Left forelimb (tissue), 1 donor: ENCODE measurements around the gene CACNA1F.
A peak's percentile ranks its signal among the peaks of the same experiment; 100 is the strongest.
"Not testable (repeated sequence)": the region's sequence is repeated elsewhere in the genome, so short reads cannot be mapped to it uniquely, and the experiment has no call there.

Source experiments
- DNase-seq: peaks from one replicate; pipeline ENCODE4 v3.0.0-alpha.2; 2018; ENCODE audit warnings: low spot score

The CACNA1F gene

DNA sequence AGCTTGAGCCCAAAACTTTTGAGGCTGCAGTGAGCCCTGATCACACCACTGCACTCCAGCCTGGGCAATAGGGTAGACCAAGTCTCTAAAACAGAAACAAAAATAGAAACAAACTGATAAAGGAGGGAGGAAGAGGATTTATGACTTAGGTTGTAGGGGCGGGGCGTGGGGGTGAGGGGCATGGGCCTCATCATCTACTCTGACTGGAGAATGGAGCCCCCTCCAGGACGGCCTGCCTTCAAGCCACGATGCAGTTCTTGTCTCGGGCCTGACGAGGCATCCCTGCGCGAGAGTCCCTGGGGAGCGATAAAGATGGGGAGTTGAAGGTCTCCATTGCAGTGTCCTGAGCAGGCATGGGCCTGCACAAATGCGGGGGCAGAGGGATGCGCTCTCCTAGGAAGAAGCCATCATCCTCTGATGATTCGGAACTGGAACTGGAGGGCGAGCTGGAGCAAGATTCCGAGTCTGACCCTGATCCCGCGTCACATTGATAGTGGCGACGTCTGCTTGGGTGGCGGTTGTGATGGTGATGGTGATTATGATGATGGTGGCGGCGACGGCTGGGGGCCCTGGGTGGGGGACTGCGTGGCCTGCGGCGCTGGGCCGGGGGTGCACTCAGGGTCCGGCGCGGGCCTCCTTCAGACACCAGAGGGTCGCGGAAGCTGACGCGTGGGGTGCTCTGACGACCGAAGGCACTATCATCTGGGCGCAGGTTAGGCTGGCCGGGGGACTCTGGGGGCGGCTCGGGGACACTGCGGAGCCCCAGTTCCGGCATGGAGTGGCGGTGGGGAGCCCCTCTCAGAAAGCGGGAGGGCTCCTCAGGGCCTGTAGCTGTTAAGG is 57.5 kb downstream of the CACNA1F start:
- no peak for DNase-seq

DNA sequence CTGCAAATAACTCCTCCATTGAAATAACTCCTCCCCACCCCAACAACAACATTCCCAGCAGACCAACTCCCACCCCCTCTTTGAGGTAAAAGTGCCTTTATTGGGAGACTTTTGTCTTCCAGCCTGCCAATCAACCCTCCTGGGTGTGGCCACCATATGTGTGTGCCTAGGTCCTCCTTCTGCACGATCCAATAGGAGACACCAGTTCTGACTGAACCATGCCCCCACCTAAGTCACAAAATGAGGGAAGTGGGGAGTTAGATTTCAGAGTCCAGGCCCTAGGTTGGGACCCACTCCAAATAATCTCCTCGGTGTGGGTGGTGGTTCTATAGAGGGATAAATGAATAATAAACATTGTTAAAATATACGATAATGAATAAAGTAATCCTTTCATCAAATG is 58.4 kb downstream of the CACNA1F start:
- no peak for DNase-seq

DNA sequence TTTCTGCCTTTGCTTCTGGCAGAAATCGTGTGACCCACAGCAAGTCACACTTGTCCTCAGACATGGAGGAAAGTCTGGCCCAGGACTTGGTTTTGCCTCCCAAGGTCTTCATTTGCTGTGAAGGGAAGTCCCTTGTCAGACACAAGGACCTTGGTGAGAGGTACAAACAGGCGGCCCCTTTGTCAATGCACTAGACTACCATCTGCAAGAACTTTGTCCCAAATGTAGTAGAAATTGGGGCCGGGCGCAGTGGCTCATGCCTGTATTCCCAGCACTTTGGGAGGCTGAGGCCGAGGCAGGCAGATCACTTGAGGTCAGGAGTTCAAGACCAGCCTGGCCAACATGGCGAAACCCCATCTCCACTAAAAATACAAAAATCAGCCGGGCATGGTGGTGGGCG is 59.6 kb downstream of the CACNA1F start:
- not testable (repeated sequence) for DNase-seq

DNA sequence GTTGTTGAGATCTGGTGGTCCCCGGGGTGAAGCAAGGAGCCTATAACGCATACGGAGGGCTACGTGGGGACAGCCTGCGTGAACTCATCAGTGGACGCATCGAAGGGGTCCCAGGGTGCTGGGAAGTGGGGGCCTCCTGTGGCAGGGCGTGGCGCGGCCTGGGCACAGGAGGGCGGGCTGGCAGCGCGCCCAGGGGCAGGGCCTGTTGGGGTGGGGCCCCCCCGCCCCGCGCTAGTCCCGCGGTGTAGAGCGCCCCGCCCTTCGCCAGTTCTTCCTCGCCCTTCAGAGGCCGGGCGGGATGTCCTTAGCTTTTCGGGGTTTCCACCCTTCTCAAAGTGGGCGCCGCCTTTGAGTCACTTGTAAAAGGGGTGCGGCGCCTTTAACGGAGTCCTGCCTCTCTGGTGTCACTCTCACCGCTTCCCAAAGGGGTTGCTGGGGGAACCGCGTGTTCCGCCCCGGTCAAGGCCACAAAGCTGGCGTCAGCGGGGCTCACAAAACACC is 60.8 kb downstream of the CACNA1F start:
- no peak for DNase-seq

DNA sequence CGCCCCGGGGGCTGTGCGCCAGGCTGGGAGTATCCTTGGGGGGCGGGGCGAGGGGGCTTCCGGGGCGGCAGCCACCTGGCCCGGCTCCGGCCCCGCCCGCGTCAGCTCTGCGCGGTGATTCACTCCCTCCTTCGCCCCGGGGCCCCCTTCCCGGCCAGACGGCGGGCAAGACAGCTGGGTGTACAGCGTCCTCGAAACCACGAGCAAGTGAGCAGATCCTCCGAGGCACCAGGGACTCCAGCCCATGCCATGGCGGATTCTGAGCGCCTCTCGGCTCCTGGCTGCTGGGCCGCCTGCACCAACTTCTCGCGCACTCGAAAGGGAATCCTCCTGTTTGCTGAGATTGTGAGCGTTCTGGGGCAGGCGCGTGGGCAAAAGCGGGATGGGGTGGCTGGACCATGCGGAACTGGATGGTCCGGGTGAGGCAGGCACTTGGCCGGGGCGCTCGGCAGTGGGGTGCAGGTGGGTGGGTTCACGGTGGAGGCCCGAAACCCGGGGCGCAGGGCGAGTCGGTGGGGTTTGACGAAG is 61.3 kb downstream of the CACNA1F start, which contains the start of gene PLP2:
PLP2 (plus strand) TSS at position 147 of the 528 bp plus-strand sequence; CDS start at position 250, 103 bp downstream.
- peak; percentile 68 for DNase-seq

GRCh38 chrX:49167740-49168108 is 65.4 kb downstream of the CACNA1F start:
- no peak for DNase-seq

DNA sequence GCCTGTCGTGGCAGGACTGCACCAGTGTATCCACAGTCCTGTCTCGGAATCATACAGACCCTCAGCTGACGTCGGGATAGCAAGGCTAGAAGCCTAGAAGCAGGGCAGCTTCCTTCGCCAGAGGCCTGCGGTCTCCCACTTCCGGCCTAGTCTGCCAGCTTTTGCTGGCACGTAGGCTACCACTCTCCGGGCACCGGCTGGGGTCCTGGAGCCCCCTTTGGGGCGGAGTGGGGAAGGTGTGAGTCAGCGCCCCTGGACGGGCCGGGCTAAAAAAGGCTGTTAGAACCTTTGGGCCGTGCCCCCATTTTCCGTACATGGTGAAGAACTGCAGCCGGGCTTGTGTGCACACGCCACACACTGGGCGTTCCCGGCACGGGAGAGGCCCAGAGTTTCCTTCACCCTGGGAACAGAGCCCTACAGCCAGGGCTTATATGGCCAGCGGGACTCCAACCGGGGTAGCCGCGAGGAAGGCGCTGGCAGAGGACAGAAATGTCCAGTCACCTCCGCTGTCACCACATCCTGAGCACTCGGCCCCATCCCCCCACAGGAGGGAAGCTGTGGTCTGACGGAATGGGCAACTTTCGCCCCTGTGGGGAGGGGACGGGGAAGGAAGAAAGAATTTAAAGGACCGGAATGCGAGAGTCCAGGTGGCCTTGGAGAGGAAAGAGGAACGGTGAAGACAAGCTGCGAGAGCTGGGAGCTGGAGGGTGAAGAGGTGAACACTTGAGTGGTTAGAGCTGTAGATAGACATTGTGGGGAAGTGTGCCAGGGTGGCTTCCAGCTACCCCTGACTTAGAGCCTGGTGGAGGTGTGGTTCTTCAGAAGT is 66.0 kb downstream of the CACNA1F start:
- peak; percentile 79 for DNase-seq

GRCh38 chrX:49165901-49166881 is 66.9 kb downstream of the CACNA1F start:
- peak; percentile 76 for DNase-seq

DNA sequence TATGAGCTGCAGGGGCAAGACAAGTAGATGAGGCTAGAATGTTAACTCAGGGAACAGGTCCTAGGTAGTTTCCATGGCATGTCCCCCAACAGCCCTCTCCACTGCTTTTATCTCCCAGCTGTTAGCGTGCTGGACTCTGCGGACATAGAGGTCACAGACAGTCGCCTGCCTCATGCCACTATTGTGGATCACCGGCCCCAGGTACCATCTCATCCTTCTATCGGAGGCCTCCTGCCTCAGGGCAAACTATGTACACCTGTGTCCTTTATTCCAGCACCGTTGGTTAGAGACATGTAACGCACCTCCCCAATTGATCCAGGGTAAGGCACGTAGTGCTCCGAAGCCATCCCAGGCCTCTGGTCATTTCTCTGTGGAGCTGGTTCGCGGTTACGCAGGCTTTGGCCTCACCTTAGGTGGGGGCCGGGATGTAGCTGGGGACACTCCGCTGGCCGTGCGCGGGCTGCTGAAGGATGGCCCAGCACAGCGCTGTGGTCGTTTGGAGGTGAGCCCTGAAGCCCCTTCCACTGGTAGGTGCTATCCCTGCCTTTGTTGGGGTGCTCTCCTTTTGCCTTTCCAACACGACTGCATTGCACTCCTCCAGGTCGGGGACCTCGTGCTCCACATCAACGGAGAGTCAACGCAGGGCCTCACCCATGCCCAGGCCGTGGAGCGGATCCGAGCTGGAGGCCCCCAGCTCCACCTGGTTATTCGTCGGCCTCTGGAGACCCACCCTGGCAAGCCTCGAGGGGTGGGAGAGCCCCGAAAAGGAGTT is 68.4 kb downstream of the CACNA1F start:
- no peak for DNase-seq

GRCh38 chrX:49163555-49164419 is 69.4 kb downstream of the CACNA1F start:
- peak; percentile 88 for DNase-seq

- no peak for DNase-seq
Observed at GRCh38 chrX:49162620-49163019, 70.5 kb downstream of the CACNA1F start, which contains the start of gene MAGIX. MAGIX (plus strand) TSS chrX:49162758; CDS start chrX:49162890, 132 bp downstream.

DNA sequence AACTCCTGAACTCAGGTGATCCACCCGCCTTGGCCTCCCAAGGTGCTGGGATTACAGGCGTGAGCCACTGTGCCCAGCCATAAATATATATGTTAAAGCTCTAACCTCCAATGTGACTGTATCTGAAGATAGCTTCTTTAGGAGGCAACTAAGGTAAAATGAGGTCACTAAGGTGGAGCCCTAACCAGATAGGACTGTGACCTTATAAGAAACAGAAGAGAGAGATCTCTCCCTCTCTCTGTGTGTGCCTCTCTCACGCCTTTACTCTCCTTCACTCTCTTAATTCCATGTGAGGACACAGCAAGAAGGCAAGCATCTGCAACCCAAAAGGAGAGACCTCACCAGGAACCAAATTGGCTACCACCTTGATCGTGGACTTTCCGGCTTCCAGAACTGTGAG is 71.5 kb downstream of the CACNA1F start:
- no peak for DNase-seq

GRCh38 chrX:49160908-49161307 is 72.2 kb downstream of the CACNA1F start:
- no peak for DNase-seq

DNA sequence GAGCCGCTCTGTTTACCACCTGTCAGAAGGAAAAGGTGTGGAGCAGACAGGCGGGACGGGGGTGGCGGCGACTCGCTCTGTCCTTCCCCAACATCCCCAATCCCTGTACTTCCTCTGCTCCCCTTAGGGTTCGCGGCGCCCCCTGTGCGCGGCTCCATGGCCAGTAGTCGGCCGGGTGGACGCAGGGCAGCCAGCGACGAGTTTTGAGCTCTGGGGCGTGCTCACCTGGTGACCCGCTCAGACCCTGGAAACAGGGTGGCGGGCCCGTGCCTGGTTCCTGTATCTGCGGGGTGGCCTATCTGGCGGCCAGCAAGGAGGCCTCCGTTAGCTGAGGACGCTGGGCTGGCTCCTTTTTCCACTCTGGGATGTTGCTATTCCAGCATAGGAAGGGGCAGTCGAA is 75.9 kb downstream of the CACNA1F start:
- no peak for DNase-seq

GRCh38 chrX:49155900-49156837 is 77.0 kb downstream of the CACNA1F start:
- DNase-seq, result peak; percentile 91

GRCh38 chrX:49155243-49155899 is 77.8 kb downstream of the CACNA1F start:
- no peak for DNase-seq
